A549 (cell line): ENCODE measurements around the gene SHF. TPM values are rescaled to one million over a fixed set of nuclear protein-coding genes. Genes with fewer than 3 reads are reported as not detected.

Experiments used
- ATAC-seq, 2 experiments: fragments of 200-7000 bp in 1 of 2; fragments of >200 bp in 1 of 2; cut with Nextera tagmentation in 1 of 2; cut with Tn5 transposase in 1 of 2; 3 replicates each; pipeline versions ENCODE4 v1.8.0 to v1.9.1; 2018 to 2020; ENCODE audit warnings: mild to moderate bottlenecking in 1 of 2, moderate library complexity in 1 of 2
- CTCF ChIA-PET: fragments of 300-600 bp; sonication (Branson Sonifier 250); formaldehyde crosslinking; extraction: SDS; loops from one replicate; lab custom pipeline; 2021; ENCODE audit warnings: antibody characterized with exemption, inconsistent platforms; lab: Yijun Ruan, JAX
- POLR2A ChIA-PET: fragments of 350-600 bp; formaldehyde crosslinking; extraction: SDS; loops from one replicate; lab custom pipeline; 2021; ENCODE audit warnings: antibody characterized with exemption, inconsistent platforms; lab: Yijun Ruan, JAX
- DNase-seq, 2 experiments: peaks; one replicate each; pipeline versions ENCODE4 v3.0.0 to v3.0.0-alpha.2; 2011 to 2016; ENCODE audit warnings: low read depth in 1 of 2, low spot score in 1 of 2
- FAIRE-seq: peaks from 2 replicates; lab custom pipeline; 2011; peaks lifted over from hg19 to GRCh38; lab: Jason Lieb, UNC
- H3K27ac ChIP-seq, 2 experiments: fragments of >200 bp; sonication (Bioruptor Twin); formaldehyde crosslinking; 3 replicates each; pipeline ENCODE4 v1.5.1; 2016 to 2017
- H3K4me1 ChIP-seq: fragments of >200 bp; sonication (Bioruptor Twin); formaldehyde crosslinking; 3 replicates; pipeline ENCODE4 v1.6.1; 2016
- H3K4me2 ChIP-seq: fragments of >200 bp; sonication (Bioruptor Twin); formaldehyde crosslinking; 3 replicates; pipeline ENCODE4 v1.6.1; 2016
- H3K4me3 ChIP-seq: fragments of >200 bp; sonication (Bioruptor Twin); formaldehyde crosslinking; 3 replicates; pipeline ENCODE4 v1.5.1; 2016
- H3K9me3 ChIP-seq: fragments of >200 bp; sonication (Bioruptor Twin); formaldehyde crosslinking; 3 replicates; pipeline ENCODE4 v1.6.1; 2016
- CBX2 ChIP-seq: fragments of 200-600 bp; sonication (generic); IDR thresholded peaks from 2 replicates; pipeline ENCODE4 v1.6.1; 2016; ENCODE audit warnings: low read depth, mild to moderate bottlenecking, borderline replicate concordance
- CEBPB ChIP-seq, 2 experiments: fragments of >200 bp in 1 of 2; sonication (Bioruptor Twin) in 1 of 2; formaldehyde crosslinking in 1 of 2; IDR thresholded peaks; 2 replicates each; pipeline ENCODE4 v1.6.1; 2012 to 2016
- ESRRA ChIP-seq: fragments of 150-350 bp; IDR thresholded peaks from 2 replicates; pipeline ENCODE4 v1.6.1; 2014; ENCODE audit warnings: mild to moderate bottlenecking, low read length, borderline replicate concordance
- FOSL2 ChIP-seq, 2 experiments: fragments of 450-650 bp in 1 of 2; fragments of >200 bp in 1 of 2; sonication (Bioruptor Twin) in 1 of 2; formaldehyde crosslinking; IDR thresholded peaks; 2 replicates each; pipeline versions ENCODE4 v1.5.0 to v1.6.1; 2016 to 2020; ENCODE audit warnings: mild to moderate bottlenecking in 1 of 2, moderate library complexity in 1 of 2
- GATA3 ChIP-seq: IDR thresholded peaks from 2 replicates; pipeline ENCODE4 v1.6.1; 2012; ENCODE audit warnings: borderline replicate concordance
- HDAC2 ChIP-seq: fragments of 200-600 bp; sonication (generic); IDR thresholded peaks from 2 replicates; pipeline ENCODE4 v1.6.1; 2016
- HOXB5 ChIP-seq: fragments of 250-450 bp; sonication (Bioruptor Pico); IDR thresholded peaks from 2 replicates; pipeline ENCODE4 v1.5.0; 2020; ENCODE audit warnings: mild to moderate bottlenecking, moderate library complexity
- KDM1A ChIP-seq: fragments of 200-600 bp; sonication (generic); IDR thresholded peaks from 2 replicates; pipeline ENCODE4 v1.6.1; 2016; ENCODE audit warnings: low read depth, mild to moderate bottlenecking
- MAFK ChIP-seq: fragments of 450-650 bp; IDR thresholded peaks from 2 replicates; pipeline ENCODE4 v1.6.1; 2014; ENCODE audit not compliant: partially characterized antibody
- MYC ChIP-seq: IDR thresholded peaks from 2 replicates; pipeline ENCODE4 v1.6.1; 2012; ENCODE audit warnings: mild to moderate bottlenecking, inconsistent platforms, low read length, improper control_type of control experiment, borderline replicate concordance
- NFE2L2 ChIP-seq: fragments of 150-350 bp; conservative IDR thresholded peaks from 2 replicates; pipeline ENCODE4 v1.6.1; 2014; ENCODE audit warnings: low read length
- NPAS2 ChIP-seq: fragments of 250-450 bp; sonication (Bioruptor Pico); IDR thresholded peaks from 2 replicates; pipeline ENCODE4 v1.8.0; 2022; ENCODE audit warnings: mild to moderate bottlenecking, moderate library complexity, borderline replicate concordance
- NR3C1 ChIP-seq: fragments of >200 bp; sonication (Bioruptor Twin); formaldehyde crosslinking; IDR thresholded peaks from 3 replicates; pipeline ENCODE4 v1.6.1; 2017
- RAD21 ChIP-seq, 2 experiments: fragments of >200 bp in 1 of 2; sonication (Bioruptor Twin) in 1 of 2; formaldehyde crosslinking in 1 of 2; IDR thresholded peaks in 1 of 2; conservative IDR thresholded peaks in 1 of 2; 2 replicates in 1 of 2; 3 replicates in 1 of 2; pipeline ENCODE4 v1.6.1; 2012 to 2018; ENCODE audit warnings: inconsistent platforms in 1 of 2
- REST ChIP-seq: fragments of 200-600 bp; sonication (generic); IDR thresholded peaks from 2 replicates; pipeline ENCODE4 v1.6.1; 2016; ENCODE audit warnings: antibody characterized with exemption, mild to moderate bottlenecking, moderate library complexity
- RNF2 ChIP-seq: fragments of 200-600 bp; sonication (generic); IDR thresholded peaks from 2 replicates; pipeline ENCODE4 v1.6.1; 2016; ENCODE audit warnings: low read depth, mild to moderate bottlenecking, antibody characterized with exemption, moderate library complexity, borderline replicate concordance
- USF2 ChIP-seq: fragments of 450-650 bp; IDR thresholded peaks from 2 replicates; pipeline ENCODE4 v1.6.1; 2014; ENCODE audit warnings: antibody characterized with exemption
- ZNF302 ChIP-seq: fragments of 250-450 bp; sonication (Bioruptor Pico); IDR thresholded peaks from 2 replicates; pipeline ENCODE4 v1.9.0; 2021; ENCODE audit warnings: inconsistent platforms, mild to moderate bottlenecking, moderate library complexity
- ZSCAN20 ChIP-seq: fragments of 250-450 bp; sonication (Bioruptor Pico); IDR thresholded peaks from 2 replicates; pipeline ENCODE4 v1.8.0; 2022; ENCODE audit warnings: mild to moderate bottlenecking, moderate library complexity
- WGBS: methylation state at CpG from one replicate; pipeline ENCODE4 v1.1.6; 2017; ENCODE audit errors: missing lambda C conversion rate; 5-methylcytosine and 5-hydroxymethylcytosine counted together
- polyA plus RNA-seq, 4 experiments: library from polyadenylated mRNA; depleted of rRNA in 3 of 4; stranded (reverse); fragments of >200 nt; fragmentation: RNase III in 1 of 4; extraction: RNeasy Plus Mini Kit Qiagen cat#74134 plus additional on column Dnase treatment in 1 of 4; gene quantifications; 2 replicates in 3 of 4; 3 replicates in 1 of 4; pipeline ENCODE4 v1.2.3, GENCODE V29; 2011 to 2017

Gene SHF
- polyA plus RNA-seq, 2 of the 4 experiments (the other 2 are of a cell fraction): 0.36 to 0.85 TPM

- WGBS: 0% methylated on average over 1 of the region's 1 CpG
- no peak overlapping the region for H3K4me3 ChIP-seq
- no peaks in the 10 kb centered on the region; the same call in 2 of the 3 replicates for H3K9me3 ChIP-seq
- no peak for ATAC-seq
- ChIA-PET CTCF (interaction anchor here (1.7 kb wide), 1 partner anchor 26 kb away, joined by 4 read pairs; no protein-coding TSS in a partner anchor), POLR2A (no interaction called here)
- TF ChIP-seq CEBPB (IDR thresholded peaks at IDR 0.05): no peak
- no peak for TF ChIP-seq NR3C1
- TF ChIP-seq NFE2L2: no peak
- no peak for TF ChIP-seq FOSL2 (IDR thresholded peaks at IDR 0.05)
- no peak for TF ChIP-seq FOSL2 (CRISPR knock-in tag; IDR thresholded peaks at IDR 0.05)
- TF ChIP-seq ZNF302 (CRISPR knock-in tag): no peak
- TF ChIP-seq GATA3: no peak
- no peak for TF ChIP-seq ESRRA
- no peak for TF ChIP-seq NPAS2
- no peak for TF ChIP-seq HDAC2
- TF ChIP-seq ZSCAN20 (CRISPR knock-in tag): no peak
- no peak for TF ChIP-seq REST
- no peak for TF ChIP-seq RAD21 (conservative IDR thresholded peaks at IDR 0.05 in 1 of 2, IDR thresholded peaks at IDR 0.05 in 1 of 2)
- no peak for TF ChIP-seq USF2
- no peak for TF ChIP-seq RNF2
- TF ChIP-seq MYC: no peak
- TF ChIP-seq HOXB5 (CRISPR knock-in tag): no peak
- no peak for TF ChIP-seq CBX2
- no peak for FAIRE-seq
- H3K4me2 ChIP-seq: no peak overlapping the region
- no peak overlapping the region for H3K27ac ChIP-seq
- H3K4me1 ChIP-seq: no peaks in the 10 kb centered on the region
- DNase-seq: no peak
These were observed 42.6 kb upstream of the SHF start for GRCh38 chr15:45230245-45230965.

- FAIRE-seq (no peak), DNase-seq (no peak)
- POLR2A ChIA-PET: no interaction called here
These were observed 41.2 kb upstream of the SHF start for GRCh38 chr15:45228931-45229330.

More at GRCh38 chr15:45228931-45229330, 41.2 kb upstream of the SHF start:
- Histone ChIP-seq H3K9me3 (no peaks in the 10 kb centered on the region; the same call in 2 of the 3 replicates), H3K4me2 (no peak overlapping the region), H3K27ac (no peak overlapping the region), H3K4me1 (no peaks in the 10 kb centered on the region), H3K4me3 (no peak overlapping the region)
- ATAC-seq: no peak
- CTCF ChIA-PET: interaction anchor here (1.5 kb wide), 1 partner anchor 53 kb away, joined by 3 read pairs; no protein-coding TSS in a partner anchor
- 57% methylated on average over 5 of the region's 5 CpGs for WGBS
- TF ChIP-seq KDM1A (no peak), MAFK (peak; percentile 14)
